HL-60/S4 treated with phorbol 12-myristate 13-acetate at 8.2 ng/mL for 4 days and 3 days (cell line): Measurements from ENCODE around the gene EIF1.
"Not testable (repeated sequence)": the region's sequence is repeated elsewhere in the genome, so short reads cannot be mapped to it uniquely, and the experiment has no call there.

ENCODE experiments used
- in situ Hi-C: fragments of 300-500 bp; cut with MboI; formaldehyde crosslinking; loops from 2 replicates; pipeline ENCODE4 v1.15.0; 2022; ENCODE audit warnings: low sequenced_read_pairs

The EIF1 gene

DNA sequence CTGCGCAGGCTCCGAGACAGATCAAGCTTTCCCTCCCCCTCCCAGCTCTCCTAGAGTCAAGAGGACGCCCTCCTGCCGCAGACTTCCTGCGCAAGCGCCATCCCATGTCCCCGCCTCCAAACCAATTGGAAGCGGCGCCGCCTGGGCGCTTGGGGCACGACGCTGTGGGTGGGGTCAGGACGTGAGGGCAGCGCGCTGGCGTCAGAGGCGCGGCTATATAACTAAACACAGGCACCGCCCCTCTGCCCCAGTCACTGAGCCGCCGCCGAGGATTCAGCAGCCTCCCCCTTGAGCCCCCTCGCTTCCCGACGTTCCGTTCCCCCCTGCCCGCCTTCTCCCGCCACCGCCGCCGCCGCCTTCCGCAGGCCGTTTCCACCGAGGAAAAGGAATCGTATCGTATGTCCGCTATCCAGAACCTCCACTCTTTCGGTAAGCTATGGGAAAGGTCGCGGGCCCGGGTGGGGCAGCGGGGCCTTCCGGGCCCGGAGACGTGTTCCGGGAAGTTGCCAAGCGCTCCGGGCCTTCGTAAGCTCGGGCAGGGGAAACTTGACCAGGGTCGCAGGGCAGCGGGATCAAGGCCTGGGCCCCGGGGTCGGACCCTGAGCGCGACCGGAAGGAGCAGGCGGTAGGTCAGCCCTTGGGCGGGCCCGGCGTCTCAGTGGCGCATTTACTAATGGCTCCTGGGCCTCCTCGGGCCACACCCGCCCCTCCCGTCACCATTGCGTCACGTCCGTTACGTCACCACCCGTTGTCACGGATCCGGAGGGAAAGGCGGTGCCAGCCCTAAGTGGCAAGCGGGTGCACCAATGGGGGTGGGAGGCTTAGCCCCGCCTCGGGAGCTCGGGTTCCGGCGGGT is at the start of gene EIF1:
Gene EIF1 (plus strand): TSS at position 245 of the 856 bp plus-strand sequence. CDS start 154 bp downstream, at position 399.
- in situ Hi-C loops: no loop called here

DNA sequence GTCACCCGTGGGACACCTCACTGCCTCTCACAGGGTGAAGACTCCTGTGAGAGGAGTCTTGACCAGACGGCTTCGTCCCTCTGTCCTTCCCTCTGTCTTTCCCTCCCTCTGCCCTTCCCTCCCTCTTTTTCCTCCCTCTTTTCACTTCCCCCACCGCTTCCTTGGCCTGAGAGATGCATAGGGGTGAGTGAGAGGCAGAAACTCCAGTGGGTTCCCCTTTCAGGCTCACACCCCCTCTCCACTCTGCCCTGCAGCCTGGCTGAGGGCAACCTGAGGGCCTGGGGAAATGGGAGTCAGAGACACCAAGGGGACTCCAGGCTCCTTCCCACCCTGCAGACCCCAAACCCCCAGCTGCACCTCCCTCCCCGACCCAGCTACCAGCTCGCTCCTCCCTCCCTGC is 49.7 kb upstream of the EIF1 start:
- in situ Hi-C loops: no loop called here

DNA sequence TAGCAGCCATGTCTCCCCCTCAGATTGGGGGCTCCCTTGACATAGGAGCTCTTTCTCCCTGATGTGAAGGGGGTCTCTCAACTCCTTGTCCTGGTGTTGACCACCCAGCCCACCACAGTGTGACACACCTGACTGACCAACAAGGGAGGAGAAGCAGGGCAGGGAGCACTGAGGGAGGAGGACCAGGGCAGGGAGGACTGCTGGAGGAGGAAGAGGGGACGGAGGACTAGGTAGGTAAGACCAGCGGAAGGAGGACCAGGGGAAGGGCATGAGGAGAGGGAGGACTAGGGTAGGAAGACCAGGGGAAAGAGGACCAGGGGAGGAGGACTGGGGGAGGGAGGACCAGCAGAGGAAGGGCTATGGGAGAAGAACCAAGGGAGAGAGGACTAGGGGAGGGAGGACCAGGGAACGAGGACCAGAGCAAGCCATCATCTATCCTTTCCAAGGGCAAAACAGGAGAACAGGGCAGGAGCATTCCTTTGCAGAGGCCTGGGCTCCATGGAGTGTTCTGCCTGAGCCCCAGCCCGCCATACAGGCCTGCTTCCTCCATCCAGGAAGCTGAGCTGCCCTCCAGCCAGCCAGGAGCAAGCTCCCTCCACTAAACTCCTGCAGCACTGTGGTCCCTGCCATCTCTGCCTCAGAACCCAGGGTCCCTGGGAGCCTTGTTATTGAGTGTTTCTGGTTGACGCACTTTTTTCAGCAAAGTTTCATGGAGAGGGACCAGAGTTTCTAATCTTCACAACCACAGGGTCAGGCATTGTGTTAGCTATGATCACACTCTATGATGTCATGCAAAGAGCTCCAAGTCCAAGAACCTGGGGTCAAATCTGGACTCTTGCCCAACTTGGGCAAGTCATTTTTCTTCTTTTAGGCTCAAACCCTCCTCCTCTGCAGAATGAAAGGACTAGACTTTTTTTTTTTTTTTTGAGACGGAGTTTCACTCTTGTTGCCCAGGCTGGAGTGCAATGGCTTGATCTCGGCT is 48.9 kb upstream of the EIF1 start:
- in situ Hi-C loops: no loop called here

DNA sequence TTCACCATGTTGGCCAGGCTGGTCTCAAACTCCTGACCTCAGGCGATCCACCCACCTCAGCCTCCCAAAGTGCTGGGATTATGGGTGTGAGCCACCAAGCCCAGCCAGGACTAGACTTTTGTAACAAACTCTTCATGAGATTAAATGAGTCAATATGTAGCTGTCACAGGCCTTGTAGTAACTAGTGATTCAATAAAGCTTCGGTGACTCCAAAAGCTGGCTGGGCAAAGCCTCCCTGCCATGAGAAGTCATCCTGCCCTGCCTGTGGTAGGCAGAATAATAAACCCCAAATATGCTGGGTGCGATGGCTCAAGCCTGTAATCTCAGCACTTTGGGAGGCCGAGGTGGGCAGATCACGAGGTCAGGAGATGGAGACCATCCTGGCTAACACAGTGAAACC is 48.1 kb upstream of the EIF1 start:
- in situ Hi-C loops: not testable (repeated sequence)

DNA sequence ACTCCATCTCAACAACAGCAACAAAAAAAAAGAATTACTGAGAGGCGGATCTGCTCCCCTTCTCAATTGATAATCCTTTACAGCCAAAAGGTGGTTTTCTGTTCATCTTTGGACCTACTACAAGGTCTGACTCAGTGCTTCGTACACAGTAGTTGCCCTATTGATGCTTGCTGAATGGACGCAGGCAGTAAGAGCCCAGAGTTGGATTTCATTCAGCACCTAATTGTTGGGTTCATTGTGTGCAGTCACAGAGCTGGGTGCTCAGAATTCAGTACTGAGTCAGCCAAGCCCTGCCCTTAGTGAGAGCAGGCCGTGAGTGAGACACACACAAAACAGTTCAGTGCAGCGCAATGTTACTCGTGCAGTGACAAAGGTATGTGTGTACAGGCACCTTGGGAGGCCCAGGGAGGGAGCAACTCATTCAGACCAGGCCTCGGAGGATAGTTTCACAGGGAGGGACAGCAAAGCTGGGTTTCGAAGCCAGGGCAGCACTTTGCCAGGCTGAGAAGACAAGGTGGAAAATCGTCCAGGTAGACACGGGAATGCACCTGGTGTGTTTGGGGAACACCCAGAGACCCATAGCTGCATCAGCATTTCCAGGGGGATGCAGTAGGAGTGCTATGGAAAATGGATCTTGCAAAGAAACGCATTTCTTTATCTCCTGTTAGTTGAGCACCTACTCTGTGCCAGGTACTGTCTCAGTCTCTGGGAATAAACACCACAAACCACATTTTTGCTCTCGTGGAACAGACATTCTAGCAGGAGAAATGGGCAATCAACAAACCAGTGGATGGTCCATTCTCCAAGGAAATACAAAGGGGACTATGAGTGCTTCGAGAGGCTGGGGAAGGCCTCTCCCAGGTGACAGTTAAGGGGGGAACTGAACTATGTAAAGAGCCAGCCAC is 46.2 kb upstream of the EIF1 start:
- in situ Hi-C loops: no loop called here

DNA sequence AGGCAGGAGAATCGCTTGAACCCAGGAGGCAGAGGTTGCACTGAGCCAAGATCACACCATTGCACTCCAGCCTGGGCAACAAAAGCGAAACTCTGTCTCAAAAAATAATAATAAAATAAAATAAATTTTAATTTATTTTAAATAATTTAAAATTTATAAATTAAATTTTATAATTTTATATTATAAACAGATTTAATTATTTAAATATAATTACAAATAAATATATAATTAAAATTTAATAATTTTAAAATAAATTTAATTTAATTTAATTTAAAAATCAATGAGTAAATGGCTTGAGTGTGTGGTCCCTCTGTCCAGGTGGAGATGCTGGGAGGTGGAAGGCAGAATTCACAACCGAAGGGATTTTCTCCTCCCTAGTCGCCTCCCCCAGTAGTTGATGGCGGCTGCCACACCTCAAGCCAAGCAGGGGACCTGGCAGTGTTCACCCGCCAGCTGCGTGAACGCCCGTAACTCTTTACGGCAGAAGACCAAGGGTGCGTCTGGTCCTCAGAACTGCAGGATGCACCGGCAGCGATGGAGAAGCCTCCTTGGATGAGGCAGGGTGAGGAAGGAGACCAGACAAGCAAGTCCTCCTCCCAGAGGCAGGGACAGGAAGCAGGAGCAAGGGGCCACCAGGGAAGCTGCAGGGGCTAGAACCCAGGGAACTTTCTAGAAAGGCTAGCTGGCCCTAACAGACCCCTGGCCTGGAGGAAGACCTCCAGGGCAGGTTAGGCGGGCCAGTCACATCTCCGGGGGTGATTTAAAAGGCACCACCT is 41.5 kb upstream of the EIF1 start:
- in situ Hi-C loops: no loop called here

DNA sequence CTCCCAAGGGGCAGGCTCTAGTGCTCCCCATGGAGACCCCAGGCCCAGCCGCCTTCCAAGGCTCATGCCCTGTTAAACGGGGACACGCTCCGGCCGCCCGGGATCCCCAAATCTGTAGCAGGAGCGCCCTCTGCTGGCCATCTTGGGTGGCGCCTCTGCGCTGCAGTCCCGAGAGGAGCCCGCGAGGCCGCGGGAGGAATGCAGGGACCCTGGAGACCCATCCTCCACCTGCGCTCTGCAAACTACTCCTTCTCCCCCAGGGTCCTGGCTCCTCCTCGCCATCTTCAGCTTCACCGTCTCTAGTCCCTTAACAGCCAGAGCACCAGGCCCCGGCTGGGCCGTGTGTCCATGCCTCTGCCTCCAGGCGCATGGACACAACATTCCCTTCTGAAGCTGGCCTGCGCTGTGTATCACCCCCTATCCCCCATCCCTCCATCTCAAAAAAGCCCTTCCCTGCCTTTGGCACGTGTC is 40.7 kb upstream of the EIF1 start:
- in situ Hi-C loops: no loop called here

DNA sequence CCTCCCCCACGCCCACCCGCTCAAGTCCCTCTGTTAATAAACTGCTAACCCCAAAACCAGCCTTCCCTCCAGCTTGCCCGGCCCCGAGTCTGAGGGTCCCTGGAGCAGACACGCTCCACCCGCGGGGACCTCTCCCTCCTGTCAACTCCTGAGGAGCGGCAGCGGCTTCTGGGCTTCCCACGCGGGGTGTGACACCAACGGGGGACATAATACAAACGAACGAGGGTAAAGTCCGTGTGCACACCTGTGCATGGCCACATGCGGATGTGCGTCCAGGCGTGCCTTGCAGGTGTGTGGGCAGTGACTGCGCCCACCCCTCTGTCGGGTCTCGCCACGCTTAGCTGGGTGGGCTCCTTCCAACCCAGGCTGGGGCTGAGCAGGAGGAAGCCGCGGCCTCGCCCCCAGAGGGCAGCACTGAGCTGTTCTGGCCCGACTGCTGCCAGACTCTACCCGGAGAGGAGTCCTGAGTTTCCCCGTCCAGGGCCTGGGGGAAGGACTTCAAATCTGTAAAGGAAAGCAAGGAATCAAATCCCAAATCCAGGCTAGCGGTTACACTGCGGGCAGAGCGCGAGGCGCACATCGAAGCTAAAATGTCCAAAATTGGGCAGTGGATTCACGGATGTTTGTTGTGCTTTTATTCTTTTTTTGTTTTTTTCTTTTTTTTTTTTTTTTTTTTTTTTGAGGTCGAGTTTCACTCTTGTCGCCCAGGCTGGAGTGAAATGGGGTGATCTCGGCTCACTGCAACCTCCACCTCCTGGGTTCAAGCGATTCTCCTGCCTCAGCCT is 40.1 kb upstream of the EIF1 start:
- in situ Hi-C loops: no loop called here

DNA sequence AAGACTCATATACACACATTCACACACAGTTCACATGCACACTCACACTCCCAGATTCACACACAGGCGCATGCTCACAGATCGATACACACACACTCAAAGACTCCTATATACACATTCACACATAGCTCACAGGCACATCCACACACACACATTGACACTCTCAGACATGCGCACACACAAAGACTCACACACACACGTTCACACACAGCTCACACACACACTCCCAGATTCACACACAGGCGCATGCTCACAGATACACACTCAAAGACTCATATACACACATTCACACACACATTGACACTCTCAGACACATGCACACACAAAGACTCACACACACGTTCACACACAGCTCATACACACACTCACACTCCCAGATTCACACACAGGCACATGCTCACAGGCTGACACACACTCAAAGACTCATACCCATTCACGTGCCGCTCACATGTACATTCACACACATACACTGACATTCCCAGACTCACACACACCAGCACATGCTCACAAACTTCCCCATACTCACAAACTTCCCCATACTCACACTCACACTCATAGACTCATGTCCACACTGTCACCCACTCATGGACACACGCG is 38.7 kb upstream of the EIF1 start:
- in situ Hi-C loops: loop anchor here (25.0 kb wide), 1 partner anchor 738 kb away; no protein-coding TSS in a partner anchor

DNA sequence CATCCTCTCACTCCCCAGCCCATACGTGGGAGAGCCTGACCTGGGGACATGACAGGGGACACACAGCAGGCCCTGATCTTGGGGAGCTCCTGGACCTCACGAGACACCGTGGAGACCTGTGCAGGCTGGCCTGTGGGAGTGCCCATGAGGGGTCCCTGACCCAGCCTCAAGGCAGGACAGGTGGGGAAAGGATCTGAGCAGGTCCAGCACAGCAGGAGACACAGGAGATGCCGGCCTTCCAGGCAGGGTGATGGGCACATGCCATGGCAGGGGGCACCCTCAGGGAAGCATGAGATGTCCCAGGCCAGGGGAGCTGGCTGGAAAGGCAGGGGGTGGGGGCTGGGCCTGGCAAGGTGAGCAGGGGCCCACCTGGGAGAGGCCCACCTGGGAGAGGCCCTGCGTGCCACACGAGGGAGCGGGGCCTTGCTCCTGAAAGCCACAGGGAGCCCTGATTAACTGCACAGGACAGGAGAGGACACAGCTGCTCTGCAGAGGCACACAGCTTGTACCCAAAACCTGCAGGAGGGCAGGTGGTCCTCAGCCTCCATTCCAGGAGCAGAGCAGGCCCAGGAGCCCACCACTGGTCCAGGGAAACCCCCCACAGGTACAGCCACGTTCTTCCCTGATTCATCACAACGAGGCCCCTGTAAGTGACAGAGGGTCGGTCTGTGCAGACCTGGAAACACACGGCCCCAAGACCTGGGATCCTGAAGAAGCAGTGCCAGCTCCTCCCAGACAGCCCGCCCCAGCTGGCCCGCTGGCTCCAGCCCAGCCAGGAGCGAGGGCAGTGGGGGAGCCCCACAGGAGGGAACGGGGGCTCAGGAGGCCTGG is 37.7 kb upstream of the EIF1 start:
- in situ Hi-C loops: loop anchor here (25.0 kb wide), 1 partner anchor 739 kb away; no protein-coding TSS in a partner anchor

DNA sequence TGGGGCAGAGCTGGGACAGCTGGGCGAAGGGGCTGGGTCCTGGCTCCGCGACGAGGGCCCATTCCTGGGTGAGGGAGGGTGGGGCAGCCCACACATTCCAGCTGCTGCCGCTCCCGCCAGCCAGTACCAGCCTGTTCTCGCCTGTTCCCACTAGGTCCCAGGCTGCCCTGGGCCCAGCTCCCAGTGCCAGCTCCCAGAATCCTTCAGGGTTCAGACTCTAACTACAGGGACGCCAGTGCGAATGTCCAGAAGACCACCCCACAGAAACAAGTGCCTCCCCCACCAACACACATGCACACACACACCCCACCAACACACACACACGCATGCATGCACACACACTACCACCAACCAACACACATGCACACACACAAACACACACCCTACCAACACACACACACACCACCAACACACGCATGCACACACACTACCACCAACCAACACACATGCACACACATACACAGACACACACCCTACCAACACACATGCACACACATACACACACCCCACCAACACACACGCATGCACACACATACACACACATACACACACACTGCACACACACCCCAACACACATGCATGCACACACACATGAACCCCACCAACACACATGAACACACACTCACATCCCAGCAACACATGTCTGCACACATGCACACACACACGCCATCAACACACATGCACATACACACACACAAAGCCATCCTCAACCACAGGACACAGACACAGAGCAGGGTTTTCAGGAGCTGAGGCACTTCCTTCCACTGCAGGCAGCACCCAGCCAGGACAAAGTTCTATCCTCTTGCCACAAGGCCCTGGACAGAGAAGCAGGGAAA is 36.8 kb upstream of the EIF1 start:
- in situ Hi-C loops: loop anchor here (25.0 kb wide), 1 partner anchor 740 kb away; no protein-coding TSS in a partner anchor

DNA sequence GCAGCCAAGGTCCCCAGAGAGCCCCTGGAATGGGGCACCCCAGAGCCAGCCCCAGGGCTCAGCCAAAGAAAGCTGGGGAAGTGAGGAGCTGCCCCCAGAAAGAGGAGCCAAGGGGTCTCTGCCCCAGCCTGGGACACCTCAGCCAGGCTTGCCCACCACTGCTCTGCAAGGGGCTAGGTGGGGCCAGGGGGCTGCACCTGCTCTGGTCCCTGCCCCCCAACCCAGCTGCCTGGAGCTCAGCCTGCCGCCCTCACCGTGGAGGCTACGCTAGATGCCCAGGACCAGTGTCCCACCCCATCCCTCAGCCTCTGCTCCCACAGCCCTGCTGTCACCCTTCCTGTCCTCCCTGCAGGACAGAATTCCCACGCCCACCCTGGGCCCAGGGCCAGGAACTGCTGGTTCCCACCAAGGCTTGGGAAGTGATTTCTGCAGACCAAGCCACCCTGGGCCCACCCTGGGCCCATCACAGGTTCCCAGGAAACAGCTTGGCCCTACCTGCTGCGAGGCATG is 36.2 kb upstream of the EIF1 start:
- in situ Hi-C loops: loop anchor here (25.0 kb wide), 1 partner anchor 740 kb away; no protein-coding TSS in a partner anchor

DNA sequence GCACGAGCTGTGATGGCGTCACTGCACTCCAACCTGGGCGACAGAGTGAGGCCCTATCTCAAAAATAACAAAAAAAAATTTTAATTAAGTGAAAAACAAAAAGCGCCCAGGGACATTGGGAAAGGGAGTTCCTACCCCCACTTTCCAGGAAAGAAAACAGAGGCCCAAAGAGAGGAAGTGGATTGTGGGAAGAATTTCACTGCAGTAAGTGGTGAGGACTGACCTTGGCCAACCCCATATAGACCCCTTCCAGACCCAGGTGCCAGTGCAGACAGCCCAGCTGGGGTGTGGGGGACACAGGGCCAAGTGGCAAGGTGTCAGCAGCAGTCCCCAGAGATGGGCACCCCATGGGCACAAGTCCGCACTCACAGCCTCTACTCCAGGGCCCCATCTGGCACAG is 35.3 kb upstream of the EIF1 start:
- in situ Hi-C loops: loop anchor here (25.0 kb wide), 1 partner anchor 741 kb away; no protein-coding TSS in a partner anchor

DNA sequence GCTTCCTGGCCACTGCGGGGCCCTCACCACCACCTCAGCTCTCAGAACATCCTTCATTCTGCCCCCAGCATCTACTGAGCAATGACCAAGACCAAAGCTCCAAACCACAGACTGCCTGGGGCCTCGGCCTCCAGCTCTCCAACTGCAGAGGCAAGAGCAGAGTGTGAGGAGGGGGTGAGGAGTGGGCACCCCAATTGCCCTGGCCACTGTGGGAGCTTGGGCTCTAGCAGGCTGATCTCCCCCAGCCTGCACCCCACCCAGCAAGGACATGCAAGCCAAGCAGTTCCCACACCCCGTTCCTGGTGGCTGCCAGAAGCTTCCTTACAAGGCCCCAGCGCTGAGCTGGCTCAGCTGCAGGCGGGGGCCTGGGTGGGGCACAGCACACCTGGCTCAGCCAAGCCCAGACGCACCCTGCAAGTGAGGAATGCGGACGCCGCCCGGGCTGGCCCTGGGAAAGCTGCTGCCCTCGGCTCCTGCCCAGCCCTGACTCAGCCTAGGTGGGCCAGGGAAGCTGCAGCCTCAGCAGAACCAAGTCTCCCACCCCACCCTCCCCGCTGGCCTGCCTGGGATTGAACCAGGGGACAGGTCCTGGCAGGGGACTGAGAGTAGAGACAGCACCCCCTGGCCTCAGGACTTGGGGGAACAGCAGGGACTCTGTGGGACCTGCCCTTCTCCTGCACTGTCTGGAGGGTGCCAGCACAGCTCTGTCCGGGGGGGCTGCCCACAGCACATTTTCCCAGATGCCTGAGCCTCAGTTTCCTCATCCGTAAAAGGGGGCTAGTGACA is 34.6 kb upstream of the EIF1 start:
- in situ Hi-C loops: loop anchor here (25.0 kb wide), 1 partner anchor 742 kb away; no protein-coding TSS in a partner anchor
